Measurements from ENCODE around the gene SAMD4A.

The SAMD4A gene

GRCh38 chr14:54629635-54630360 is 62.9 kb downstream of the SAMD4A start:
- no peak overlapping the region for H3K9ac ChIP-seq (ENCODE audit: low read length)
- no peaks in the 10 kb centered on the region for H3K9me3 ChIP-seq (ENCODE audit: insufficient read depth, low read length)
- H2AFZ ChIP-seq (ENCODE audit: low read depth, low read length, severe bottlenecking): no peak overlapping the region
- no peaks in the 10 kb centered on the region for H3K9me2 ChIP-seq (replicated peaks; ENCODE audit: insufficient read depth, low read length)
- no peak overlapping the region for H3K4me3 ChIP-seq (ENCODE audit: insufficient read depth, low read length, poor library complexity, severe bottlenecking)
- H3K27me3 ChIP-seq (ENCODE audit: low read length): no peaks in the 10 kb centered on the region
- no peak for TF ChIP-seq CTCF (IDR thresholded peaks at IDR 0.05; ENCODE audit: insufficient read depth, low read length, poor library complexity, severe bottlenecking)
- TF ChIP-seq EZH2phosphoT487 (conservative IDR thresholded peaks at IDR 0.05; ENCODE audit: low read length): no peak
- H3F3A ChIP-seq (ENCODE audit: insufficient read depth): no peaks in the 10 kb centered on the region
- no peak overlapping the region for H3K27ac ChIP-seq (ENCODE audit: low read depth, low read length)
- H3K4me2 ChIP-seq (ENCODE audit: low read depth, low read length, poor library complexity, severe bottlenecking): no peak overlapping the region
- H3K36me3 ChIP-seq (ENCODE audit: low read length): no peaks in the 10 kb centered on the region
- H4K20me1 ChIP-seq (ENCODE audit: low read depth, low read length): no peaks in the 10 kb centered on the region
- H3K79me2 ChIP-seq (ENCODE audit: insufficient read depth, low read length): no peaks in the 10 kb centered on the region

- H3K4me3 ChIP-seq (ENCODE audit: insufficient read depth, low read length, poor library complexity, severe bottlenecking): no peak overlapping the region
- no peaks in the 10 kb centered on the region for H3F3A ChIP-seq (ENCODE audit: insufficient read depth)
- H3K9ac ChIP-seq (ENCODE audit: low read length): no peak overlapping the region
- H3K4me2 ChIP-seq (ENCODE audit: low read depth, low read length, poor library complexity, severe bottlenecking): no peak overlapping the region
- no peaks in the 10 kb centered on the region for H3K36me3 ChIP-seq (ENCODE audit: low read length)
- H3K9me3 ChIP-seq (ENCODE audit: insufficient read depth, low read length): no peaks in the 10 kb centered on the region
- no peaks in the 10 kb centered on the region for H3K27me3 ChIP-seq (ENCODE audit: low read length)
- H2AFZ ChIP-seq (ENCODE audit: low read depth, low read length, severe bottlenecking): no peak overlapping the region
- no peaks in the 10 kb centered on the region for H3K79me2 ChIP-seq (ENCODE audit: insufficient read depth, low read length)
- no peaks in the 10 kb centered on the region for H3K9me2 ChIP-seq (replicated peaks; ENCODE audit: insufficient read depth, low read length)
- H4K20me1 ChIP-seq (ENCODE audit: low read depth, low read length): no peaks in the 10 kb centered on the region
- TF ChIP-seq EZH2phosphoT487 (conservative IDR thresholded peaks at IDR 0.05; ENCODE audit: low read length) (no peak), CTCF (IDR thresholded peaks at IDR 0.05; ENCODE audit: insufficient read depth, low read length, poor library complexity, severe bottlenecking) (no peak)
- H3K27ac ChIP-seq (ENCODE audit: low read depth, low read length): no peak overlapping the region
Measured at GRCh38 chr14:54631016-54631415, 64.1 kb downstream of the SAMD4A start.

- H3K4me3 ChIP-seq (ENCODE audit: insufficient read depth, low read length, poor library complexity, severe bottlenecking): no peak overlapping the region
- no peaks in the 10 kb centered on the region for H3K79me2 ChIP-seq (ENCODE audit: insufficient read depth, low read length)
- no peaks in the 10 kb centered on the region for H4K20me1 ChIP-seq (ENCODE audit: low read depth, low read length)
- no peaks in the 10 kb centered on the region for H3K9me3 ChIP-seq (ENCODE audit: insufficient read depth, low read length)
- H3K4me2 ChIP-seq (ENCODE audit: low read depth, low read length, poor library complexity, severe bottlenecking): no peak overlapping the region
- no peaks in the 10 kb centered on the region for H3K36me3 ChIP-seq (ENCODE audit: low read length)
- H3K27me3 ChIP-seq (ENCODE audit: low read length): no peaks in the 10 kb centered on the region
- TF ChIP-seq EZH2phosphoT487 (conservative IDR thresholded peaks at IDR 0.05; ENCODE audit: low read length) (no peak), CTCF (IDR thresholded peaks at IDR 0.05; ENCODE audit: insufficient read depth, low read length, poor library complexity, severe bottlenecking) (no peak)
- no peak overlapping the region for H3K9ac ChIP-seq (ENCODE audit: low read length)
- no peak overlapping the region for H2AFZ ChIP-seq (ENCODE audit: low read depth, low read length, severe bottlenecking)
- H3K9me2 ChIP-seq (replicated peaks; ENCODE audit: insufficient read depth, low read length): no peaks in the 10 kb centered on the region
- no peaks in the 10 kb centered on the region for H3F3A ChIP-seq (ENCODE audit: insufficient read depth)
- H3K27ac ChIP-seq (ENCODE audit: low read depth, low read length): no peak overlapping the region
Measured at GRCh38 chr14:54632452-54632851, 65.5 kb downstream of the SAMD4A start.

Measured in SU-DHL-6 (cell line).